Fibroblast of lung (primary cell): ENCODE results near the gene RAD17. TPM values are rescaled to one million over a fixed set of nuclear protein-coding genes. Genes with fewer than 3 reads are reported as not detected.

Experiments
- DNase-seq, 2 donors: peaks; one replicate each; pipeline versions ENCODE4 v3.0.0 to v3.0.0-alpha.2; 2010; ENCODE audit warnings: low read depth in 2 of 2
- H2AFZ ChIP-seq: 2 replicates; pipeline ENCODE4 v1.5.1; 2012; ENCODE audit warnings: low read length, control low read depth, inconsistent platforms
- H3K27ac ChIP-seq: 2 replicates; pipeline ENCODE4 v1.5.1; 2011; ENCODE audit warnings: low read length, control low read depth; ENCODE audit not compliant: insufficient read depth
- H3K27me3 ChIP-seq: 2 replicates; pipeline ENCODE4 v1.5.1; 2011; ENCODE audit warnings: mild to moderate bottlenecking, low read length; ENCODE audit not compliant: control insufficient read depth, insufficient read depth
- H3K36me3 ChIP-seq: 2 replicates; pipeline ENCODE4 v1.5.1; 2011; ENCODE audit warnings: low read length; ENCODE audit not compliant: control insufficient read depth, insufficient read depth
- H3K4me1 ChIP-seq: 2 replicates; pipeline ENCODE4 v1.5.1; 2011; ENCODE audit warnings: low read length; ENCODE audit not compliant: control insufficient read depth, insufficient read depth; ENCODE audit errors: extremely low read depth
- H3K4me2 ChIP-seq: 2 replicates; pipeline ENCODE4 v1.5.1; 2011; ENCODE audit warnings: low read length, control low read depth; ENCODE audit not compliant: insufficient read depth; ENCODE audit errors: extremely low read depth
- H3K4me3 ChIP-seq, 4 experiments: fragments of 200-600 bp in 1 of 4; sonication (generic) in 1 of 4; replicated peaks in 1 of 4; 2 replicates each; pipeline ENCODE4 v1.5.1; 2011 to 2016; ENCODE audit warnings: low read length in 4 of 4, low read depth in 3 of 4, mild to moderate bottlenecking in 3 of 4, control low read depth in 2 of 4, inconsistent platforms in 1 of 4, mixed read lengths in 1 of 4; ENCODE audit not compliant: insufficient read depth in 1 of 4; ENCODE audit errors: control extremely low read depth in 1 of 4
- H3K79me2 ChIP-seq: 2 replicates; pipeline ENCODE4 v1.5.1; 2012; ENCODE audit warnings: mild to moderate bottlenecking, low read length, inconsistent platforms; ENCODE audit not compliant: control insufficient read depth, insufficient read depth
- H3K9ac ChIP-seq: 2 replicates; pipeline ENCODE4 v1.5.1; 2011; ENCODE audit warnings: mild to moderate bottlenecking, low read length, control low read depth; ENCODE audit not compliant: insufficient read depth
- H3K9me3 ChIP-seq: 2 replicates; pipeline ENCODE4 v1.5.1; 2012; ENCODE audit warnings: low read depth, low read length; ENCODE audit not compliant: control insufficient read depth, insufficient read depth
- H4K20me1 ChIP-seq: 2 replicates; pipeline ENCODE4 v1.5.1; 2011; ENCODE audit warnings: low read length; ENCODE audit not compliant: control insufficient read depth, insufficient read depth; ENCODE audit errors: extremely low read depth
- EZH2 ChIP-seq: IDR thresholded peaks from 2 replicates; pipeline ENCODE4 v1.5.1; 2012; ENCODE audit warnings: low read length, control low read depth, mild to moderate bottlenecking; ENCODE audit errors: missing control alignments
- polyA plus RNA-seq, 2 donors: library from polyadenylated mRNA; depleted of rRNA in 1 of 2; stranded (reverse) in 1 of 2; unstranded in 1 of 2; fragments of >200 nt; gene quantifications; 2 replicates each; pipeline ENCODE4 v1.2.1, GENCODE V29; 2011 to 2012; ENCODE audit warnings: missing spikeins in 1 of 2
- total RNA-seq: library from RNA; depleted of rRNA; stranded (reverse); fragments of >200 nt; gene quantifications from 2 replicates; pipeline ENCODE4 v1.2.1, GENCODE V29; 2014
- TF ChIP-seq, protein P1 (sequence below), 2 donors: IDR thresholded peaks in 1 of 2; conservative IDR thresholded peaks in 1 of 2; 1 replicate in 1 of 2; 2 replicates in 1 of 2; pipeline ENCODE4 v1.5.1; 2011 to 2012; ENCODE audit warnings: low read length in 2 of 2, control low read depth in 1 of 2, inconsistent platforms in 1 of 2, low read depth in 1 of 2, mild to moderate bottlenecking in 1 of 2

RAD17 gene
- total and polyA plus RNA-seq, 2 donors (not counting 1 experiment from before 2014, with no cell fraction given) = 16.3 to 30.1 TPM

DNA sequence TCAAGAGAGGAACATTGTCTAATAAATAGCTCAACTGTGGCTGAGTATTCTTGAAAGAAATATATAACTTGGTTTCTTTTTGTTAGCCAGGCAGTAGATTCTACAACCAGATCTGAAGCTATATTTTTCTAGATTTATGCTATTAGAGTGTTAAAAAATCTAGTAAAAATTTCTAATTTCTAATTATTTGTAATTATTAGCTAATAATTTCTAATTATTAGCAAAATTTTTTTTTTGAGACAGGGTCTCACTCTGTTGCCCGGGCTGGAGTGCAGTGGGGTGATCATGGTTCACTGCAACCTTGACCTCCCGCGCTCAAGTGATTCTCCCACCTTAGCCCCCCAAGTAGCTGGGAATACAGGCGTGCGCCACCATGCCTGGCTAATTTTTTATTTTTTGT lies 2.8 kb downstream of the RAD17 start:
- Histone ChIP-seq H3K79me2 (peaks cover 25% of the 10 kb centered on the region), H3K4me1 (peaks cover 3% of the 10 kb centered on the region), H3K9ac (no peak overlapping the region), H4K20me1 (no peaks in the 10 kb centered on the region), H3K27me3 (no peaks in the 10 kb centered on the region), H2AFZ (no peak overlapping the region), H3K4me2 (no peak overlapping the region), H3K36me3 (peaks cover 4% of the 10 kb centered on the region), H3K9me3 (no peaks in the 10 kb centered on the region), H3K4me3 (no peak overlapping the region), H3K27ac (no peak overlapping the region)
- no peak for DNase-seq
- TF ChIP-seq, protein P1, sequence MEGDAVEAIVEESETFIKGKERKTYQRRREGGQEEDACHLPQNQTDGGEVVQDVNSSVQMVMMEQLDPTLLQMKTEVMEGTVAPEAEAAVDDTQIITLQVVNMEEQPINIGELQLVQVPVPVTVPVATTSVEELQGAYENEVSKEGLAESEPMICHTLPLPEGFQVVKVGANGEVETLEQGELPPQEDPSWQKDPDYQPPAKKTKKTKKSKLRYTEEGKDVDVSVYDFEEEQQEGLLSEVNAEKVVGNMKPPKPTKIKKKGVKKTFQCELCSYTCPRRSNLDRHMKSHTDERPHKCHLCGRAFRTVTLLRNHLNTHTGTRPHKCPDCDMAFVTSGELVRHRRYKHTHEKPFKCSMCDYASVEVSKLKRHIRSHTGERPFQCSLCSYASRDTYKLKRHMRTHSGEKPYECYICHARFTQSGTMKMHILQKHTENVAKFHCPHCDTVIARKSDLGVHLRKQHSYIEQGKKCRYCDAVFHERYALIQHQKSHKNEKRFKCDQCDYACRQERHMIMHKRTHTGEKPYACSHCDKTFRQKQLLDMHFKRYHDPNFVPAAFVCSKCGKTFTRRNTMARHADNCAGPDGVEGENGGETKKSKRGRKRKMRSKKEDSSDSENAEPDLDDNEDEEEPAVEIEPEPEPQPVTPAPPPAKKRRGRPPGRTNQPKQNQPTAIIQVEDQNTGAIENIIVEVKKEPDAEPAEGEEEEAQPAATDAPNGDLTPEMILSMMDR (conservative IDR thresholded peaks at IDR 0.05 in 1 of 2, IDR thresholded peaks at IDR 0.05 in 1 of 2; ENCODE audit: low read depth in 1 of 2, low read length in 2 of 2) = no peak
- no peak for TF ChIP-seq EZH2

DNA sequence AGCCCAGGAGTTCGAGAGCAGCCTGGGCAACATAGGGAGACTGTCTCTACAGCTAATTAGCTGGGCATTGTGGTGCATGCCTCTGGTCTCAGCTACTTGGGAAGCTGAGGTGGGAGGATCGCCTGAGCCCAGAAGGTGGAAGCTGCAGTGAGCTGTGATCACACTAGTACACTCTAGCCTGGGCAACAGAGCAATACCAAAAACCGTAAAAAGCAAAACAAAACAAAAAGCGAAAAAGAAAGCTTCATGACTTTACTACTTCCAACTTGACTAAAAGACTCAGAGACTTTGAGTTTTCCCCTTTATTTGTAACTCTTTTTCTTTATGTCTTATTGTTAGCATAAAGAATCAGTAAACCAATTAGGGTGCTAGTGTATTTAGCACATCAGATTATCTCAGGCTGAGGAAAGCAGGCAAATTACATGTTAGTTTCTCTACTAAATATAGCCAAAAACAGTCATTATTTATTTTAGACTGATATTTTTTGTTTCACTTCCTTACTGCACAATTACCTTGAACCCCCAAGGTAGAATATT lies 5.4 kb downstream of the RAD17 start:
- H3K36me3 ChIP-seq = peaks cover 6% of the 10 kb centered on the region
- H3K27me3 ChIP-seq = no peaks in the 10 kb centered on the region
- H2AFZ ChIP-seq = no peak overlapping the region
- no peak for DNase-seq
- H3K4me1 ChIP-seq = no peaks in the 10 kb centered on the region
- H3K27ac ChIP-seq = no peak overlapping the region
- H3K9me3 ChIP-seq = no peaks in the 10 kb centered on the region
- H3K79me2 ChIP-seq = peaks cover 7% of the 10 kb centered on the region
- H3K4me3 ChIP-seq = no peak overlapping the region
- no peak overlapping the region for H3K4me2 ChIP-seq
- TF ChIP-seq EZH2 = no peak
- TF ChIP-seq, protein P1 (conservative IDR thresholded peaks at IDR 0.05 in 1 of 2, IDR thresholded peaks at IDR 0.05 in 1 of 2; ENCODE audit: low read depth in 1 of 2, low read length in 2 of 2) = no peak
- H4K20me1 ChIP-seq = no peaks in the 10 kb centered on the region
- no peak overlapping the region for H3K9ac ChIP-seq

DNA sequence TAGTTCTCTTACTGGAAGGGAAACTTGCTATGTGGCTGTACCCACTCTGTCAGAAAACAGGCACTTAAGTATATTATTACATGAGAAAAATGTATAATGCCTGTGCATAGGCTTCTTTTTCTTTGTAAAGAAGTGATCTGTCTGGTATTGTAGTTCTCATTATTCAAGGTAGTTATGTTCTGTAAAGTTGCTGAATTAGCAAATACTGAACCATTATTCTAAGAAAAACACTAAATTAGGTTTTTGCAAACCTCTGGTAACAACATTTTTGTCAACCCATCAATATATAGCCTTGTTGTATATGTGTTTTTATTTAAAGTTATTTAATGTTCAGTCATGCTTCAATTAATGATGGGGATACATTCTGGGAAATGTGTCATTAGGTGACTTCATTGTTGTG lies 8.8 kb downstream of the RAD17 start:
- Histone ChIP-seq H3K36me3 (peaks cover 6% of the 10 kb centered on the region), H3K9ac (no peak overlapping the region), H4K20me1 (no peaks in the 10 kb centered on the region), H3K27me3 (no peaks in the 10 kb centered on the region), H2AFZ (no peak overlapping the region), H3K9me3 (no peaks in the 10 kb centered on the region), H3K4me3 (no peak overlapping the region), H3K79me2 (no peaks in the 10 kb centered on the region), H3K4me1 (no peaks in the 10 kb centered on the region), H3K4me2 (no peak overlapping the region), H3K27ac (no peak overlapping the region)
- TF ChIP-seq, protein P1 (conservative IDR thresholded peaks at IDR 0.05 in 1 of 2, IDR thresholded peaks at IDR 0.05 in 1 of 2; ENCODE audit: low read depth in 1 of 2, low read length in 2 of 2) = no peak
- no peak for TF ChIP-seq EZH2
- DNase-seq = no peak
